Measurements from ENCODE around the gene ADGRD1. TPM values are rescaled to one million over a fixed set of nuclear protein-coding genes. Genes with fewer than 3 reads are reported as not detected.

ADGRD1 gene
- total and polyA plus RNA-seq, 2 of the 8 experiments (the other 6 are each of a cell fraction or from before 2014, with no cell fraction given), result 0.36 to 0.48 TPM

DNA sequence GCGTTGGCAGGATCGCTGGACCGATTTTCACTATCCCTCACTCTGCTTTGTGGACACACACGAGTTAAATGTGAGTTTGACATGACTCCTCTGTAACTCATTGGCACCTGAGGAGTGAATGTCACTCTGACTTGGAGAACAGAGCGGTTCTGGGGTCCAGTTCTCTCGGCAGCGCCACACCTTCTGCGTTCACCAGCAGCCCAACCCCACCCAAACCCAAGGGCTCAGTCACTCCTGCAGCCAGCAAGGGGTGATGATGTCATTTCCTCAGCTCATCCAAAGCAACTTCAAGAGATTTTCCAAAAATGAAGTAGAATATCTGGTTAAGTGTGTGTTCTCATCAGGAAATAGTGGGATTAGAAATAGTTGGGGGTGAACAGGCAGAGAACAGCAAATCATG is 36.3 kb downstream of the ADGRD1 start:
- Histone ChIP-seq H2AK5ac (ENCODE audit: low read depth, low read length) (0 out of 2 replicates have a peak overlapping the region, but pooled peaks have one; percentile 16), H3K9ac (replicated peaks in 1 of 4; ENCODE audit: extremely low read depth in 1 of 4, low read depth in 3 of 4, low read length in 3 of 4) (no peak overlapping the region), H3K79me2 (ENCODE audit: control insufficient read depth in 1 of 2, insufficient read depth in 2 of 2, low read length in 2 of 2) (no peaks in the 10 kb centered on the region), H2AFZ (ENCODE audit: low read length) (no peak overlapping the region), H3K4me1 (replicated peaks in 1 of 4; ENCODE audit: control insufficient read depth in 3 of 4, insufficient read depth in 4 of 4, low read length in 3 of 4) (no peaks in the 10 kb centered on the region), H3K23ac (ENCODE audit: insufficient read length) (no peak overlapping the region), H3K9me3 (ENCODE audit: insufficient read depth in 2 of 2, low read depth in 1 of 2, low read length in 1 of 2) (peaks cover 0 to 7% of the 10 kb centered on the region in 2 experiments; a peak in 1 of 4 replicates), H4K8ac (ENCODE audit: extremely low read depth, insufficient read depth, low read length) (no peak overlapping the region), H3K18ac (ENCODE audit: extremely low read depth, low read length) (no peak overlapping the region), H3K27me3 (replicated peaks in 1 of 4; ENCODE audit: control insufficient read depth in 3 of 4, extremely low read depth in 1 of 4, insufficient read depth in 3 of 4, low read length in 3 of 4) (no peaks in the 10 kb centered on the region), H3K56ac (replicated peaks; ENCODE audit: insufficient read length, low read depth, low read length) (no peak overlapping the region), H3K4me2 (ENCODE audit: insufficient read depth in 1 of 2, low read depth in 2 of 2, low read length in 2 of 2) (no peak overlapping the region), H3K27ac (ENCODE audit: low read depth, low read length) (no peak overlapping the region), H4K20me1 (replicated peaks in 1 of 2; ENCODE audit: control insufficient read depth in 1 of 2, insufficient read depth in 2 of 2, low read length in 2 of 2) (no peaks in the 10 kb centered on the region), H2BK15ac (ENCODE audit: low read length) (no peak overlapping the region), H3K79me1 (ENCODE audit: low read depth, low read length) (no peaks in the 10 kb centered on the region), H4K91ac (replicated peaks; ENCODE audit: insufficient read length, low read length) (no peak overlapping the region), H2BK120ac (replicated peaks; ENCODE audit: low read depth, low read length) (no peak overlapping the region), H3K23me2 (ENCODE audit: low read depth, low read length) (no peaks in the 10 kb centered on the region), H3K36me3 (ENCODE audit: control insufficient read depth in 2 of 4, insufficient read depth in 4 of 4, low read length in 3 of 4) (no peaks in the 10 kb centered on the region), H4K5ac (ENCODE audit: insufficient read length, low read depth, low read length) (no peak overlapping the region), H2BK5ac (ENCODE audit: low read depth, low read length) (no peak overlapping the region), H3K4ac (replicated peaks; ENCODE audit: insufficient read length, low read depth, low read length) (no peak overlapping the region), H2BK12ac (ENCODE audit: low read depth, low read length) (no peak overlapping the region), H2BK20ac (ENCODE audit: low read length) (no peak overlapping the region), H3K14ac (ENCODE audit: insufficient read length) (no peak overlapping the region), H3K4me3 (ENCODE audit: extremely low read depth in 1 of 4, insufficient read depth in 2 of 4, low read depth in 3 of 4, low read length in 4 of 4) (no peak overlapping the region)
- POLR2A ChIA-PET (ENCODE audit: partially characterized antibody), result no interaction called here
- CTCF ChIA-PET (ENCODE audit: partially characterized antibody), result interaction anchor here (1.4 kb wide), 1 partner anchor 14 kb away, joined by 5 read pairs; no protein-coding TSS in a partner anchor
- no peak for DNase-seq (ENCODE audit: low read depth in 1 of 2, low spot score in 2 of 2)
- no peak for TF ChIP-seq BRCA1 (IDR thresholded peaks at IDR 0.05; ENCODE audit: low read depth, low read length)
- TF ChIP-seq TAF7 (optimal IDR thresholded peaks at IDR 0.05; ENCODE audit: borderline replicate concordance, low read depth, low read length), result no peak
- TF ChIP-seq CEBPB (IDR thresholded peaks at IDR 0.05; ENCODE audit: low read depth, low read length), result no peak
- TF ChIP-seq JUND (IDR thresholded peaks at IDR 0.05; ENCODE audit: low read length), result no peak
- no peak for TF ChIP-seq KDM1A (IDR thresholded peaks at IDR 0.05; ENCODE audit: borderline replicate concordance, low read length)
- no peak for TF ChIP-seq CHD1 (IDR thresholded peaks at IDR 0.05; ENCODE audit: low read depth, low read length)
- TF ChIP-seq SP1 (IDR thresholded peaks at IDR 0.05; ENCODE audit: low read depth, low read length), result no peak
- TF ChIP-seq TCF12 (IDR thresholded peaks at IDR 0.05; ENCODE audit: low read depth, low read length), result no peak
- no peak for TF ChIP-seq GTF2F1 (IDR thresholded peaks at IDR 0.05; ENCODE audit: borderline replicate concordance, low read depth, low read length)
- TF ChIP-seq SAP30 (IDR thresholded peaks at IDR 0.05; ENCODE audit: insufficient read depth, insufficient replicate concordance, low read length), result no peak
- TF ChIP-seq NRF1 (IDR thresholded peaks at IDR 0.05; ENCODE audit: low read depth, low read length), result no peak
- TF ChIP-seq KDM4A (IDR thresholded peaks at IDR 0.05; ENCODE audit: low read depth, low read length, severe bottlenecking), result no peak
- no peak for TF ChIP-seq YY1 (IDR thresholded peaks at IDR 0.05; ENCODE audit: low read depth, low read length)
- 90% methylated on average over 8 of the region's 8 CpGs; no CpG with 5 or more reads in 1 of the 2 experiments for WGBS, 2 experiments (ENCODE audit: extremely low coverage in 1 of 2, insufficient coverage in 1 of 2, insufficient read length in 1 of 2, insufficient replicate concordance in 2 of 2, low coverage in 1 of 2, low lambda C conversion rate in 2 of 2, missing lambda C conversion rate in 1 of 2)
- no peak for FAIRE-seq

All from H1 (cell line).